Left ventricle myocardium superior (tissue), 1 donor: ENCODE data around the gene FABP6. TPM values are rescaled to one million over a fixed set of nuclear protein-coding genes. Genes with fewer than 3 reads are reported as not detected.
A peak's percentile ranks its signal among the peaks of the same experiment; 100 is the strongest.
"Not testable (repeated sequence)": the region's sequence is repeated elsewhere in the genome, so short reads cannot be mapped to it uniquely, and the experiment has no call there.

ENCODE experiments used
- ATAC-seq: fragments of 200-7000 bp; cut with Tn5 transposase; one replicate; pipeline ENCODE4 v1.9.1; 2020; ENCODE audit warnings: mild to moderate bottlenecking, moderate library complexity
- DNase-seq: peaks from one replicate; pipeline ENCODE4 v3.0.0-alpha.2; 2020
- intact Hi-C: fragments of 100-400 bp; cut with micrococcal nuclease; formaldehyde crosslinking; loops from one replicate; pipeline ENCODE4 v1.11.0; 2022
- long read RNA-seq: library from polyadenylated mRNA; unstranded; transcript quantifications from one replicate; pipeline ENCODE4 v2.0.0, GENCODE V29; 2021
- total RNA-seq: library from RNA; stranded (reverse); fragmentation: NEBNext Ultra II Directional; extraction: Animal tissue kit (Norgen Biotek cat#: 25700); gene quantifications from one replicate; pipeline ENCODE4 v1.2.1, GENCODE V29; 2021
- donor health status: DM: no; HTN: yes; CAD: no; lungs with severe emphysema.

The FABP6 gene, protein sequence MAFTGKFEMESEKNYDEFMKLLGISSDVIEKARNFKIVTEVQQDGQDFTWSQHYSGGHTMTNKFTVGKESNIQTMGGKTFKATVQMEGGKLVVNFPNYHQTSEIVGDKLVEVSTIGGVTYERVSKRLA
- total RNA-seq: 3.3 TPM
- long read RNA-seq, partial matches to known transcripts: 2 of 3 reads
- long read RNA-seq, other reads (novel, unspliced or antisense): 1 of 3 reads

DNA sequence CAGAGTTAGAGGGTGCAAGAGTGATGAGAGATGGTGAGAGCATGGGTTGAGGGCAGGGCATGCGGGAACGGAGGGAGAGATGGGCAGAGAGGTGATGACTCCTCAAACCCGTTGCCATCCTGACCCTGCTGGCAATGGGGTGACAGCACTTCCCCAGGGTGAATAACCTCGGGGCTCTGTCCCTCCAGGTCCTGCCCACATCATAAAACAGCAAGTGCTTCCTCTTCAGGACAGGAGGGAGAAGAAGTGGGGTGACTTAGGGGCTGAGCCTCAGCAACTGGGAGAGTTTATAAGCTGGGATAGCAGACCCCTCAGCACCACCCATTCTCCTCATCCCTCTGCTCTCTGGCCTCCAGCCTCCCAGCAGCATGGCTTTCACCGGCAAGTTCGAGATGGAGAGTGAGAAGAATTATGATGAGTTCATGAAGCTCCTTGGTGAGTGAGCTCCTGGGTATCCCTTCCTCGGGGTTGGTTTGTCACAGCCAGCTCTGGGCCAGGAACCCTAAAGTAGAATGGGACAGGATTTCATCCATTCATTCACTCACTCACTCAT lies at the start of gene FABP6:
FABP6 (plus strand) TSS at position 317 of the 553 bp plus-strand sequence; CDS start at position 369, 52 bp downstream.
- ATAC-seq (no peak), DNase-seq (no peak)
- intact Hi-C loops: no loop called here

DNA sequence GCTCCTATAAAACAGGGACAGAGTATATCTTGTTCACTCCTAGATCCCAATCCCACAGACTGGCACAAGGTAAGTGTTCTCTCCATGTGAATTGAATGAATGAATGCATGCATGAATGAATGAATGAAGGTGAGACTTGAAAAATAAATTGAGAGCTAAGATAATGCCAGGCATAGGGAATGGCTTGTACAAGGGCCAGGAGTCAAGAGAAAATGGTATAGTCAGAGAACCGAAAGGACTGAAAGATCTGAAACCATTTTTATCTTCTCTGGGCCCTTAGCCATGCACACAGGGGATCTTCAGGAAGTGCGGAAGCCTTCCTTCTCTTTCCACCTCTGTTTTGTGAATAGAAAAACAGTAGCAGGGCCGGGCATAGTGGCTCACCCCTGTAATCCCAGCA lies 48.4 kb upstream of the FABP6 start:
- intact Hi-C loops: no loop called here
- DNase-seq: no peak
- ATAC-seq: no peak

DNA sequence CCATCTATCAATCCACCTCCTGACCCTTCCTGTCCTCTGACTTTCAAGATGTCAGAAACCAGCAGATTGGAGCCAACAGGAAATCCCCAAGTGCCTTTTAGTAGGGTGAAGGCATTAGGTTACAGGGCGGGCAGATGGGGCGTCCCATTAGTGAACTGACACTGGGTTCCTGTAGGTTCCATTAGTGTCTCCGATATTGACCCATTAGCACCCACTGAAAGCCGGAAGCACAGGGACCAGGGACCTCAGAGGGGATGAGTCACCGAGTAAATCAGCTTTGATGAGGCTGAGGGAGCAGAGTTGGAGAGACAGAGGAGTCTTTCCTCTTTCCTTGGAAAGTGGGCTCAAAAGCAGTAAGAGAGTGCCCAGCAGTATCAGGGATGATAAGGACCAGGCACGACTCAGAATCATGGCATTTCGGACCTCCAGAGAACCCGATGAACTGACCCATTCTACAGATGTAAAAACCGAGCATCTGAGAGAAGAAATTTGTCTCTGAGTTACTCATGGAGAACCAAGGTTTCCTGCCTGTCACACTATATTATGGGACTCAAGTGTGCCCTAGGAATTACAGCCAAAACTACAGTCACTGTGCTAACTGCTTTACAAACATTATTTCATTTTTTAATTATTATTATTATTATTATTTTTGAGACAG lies 47.2 kb upstream of the FABP6 start:
- intact Hi-C loops: no loop called here
- no peak for DNase-seq
- ATAC-seq: no peak

DNA sequence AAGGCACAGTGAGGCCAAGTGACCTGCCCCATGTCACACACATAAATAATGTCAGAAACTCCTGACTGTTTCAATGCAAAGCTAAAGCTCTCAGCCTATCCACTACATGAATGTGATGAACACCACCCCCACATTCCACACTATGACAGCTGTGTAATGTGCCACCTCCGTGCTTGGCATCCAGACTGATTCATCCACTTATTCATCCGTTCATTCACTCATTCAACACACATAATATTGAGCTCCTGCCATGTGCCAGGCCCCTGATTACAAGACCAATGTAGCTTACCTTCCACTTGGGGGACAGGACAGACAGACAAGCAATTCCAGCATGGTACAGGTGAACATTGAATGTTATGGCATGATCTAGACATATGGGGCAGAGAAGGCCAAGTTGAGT lies 46.2 kb upstream of the FABP6 start:
- ATAC-seq (no peak), DNase-seq (no peak)
- intact Hi-C loops: no loop called here

DNA sequence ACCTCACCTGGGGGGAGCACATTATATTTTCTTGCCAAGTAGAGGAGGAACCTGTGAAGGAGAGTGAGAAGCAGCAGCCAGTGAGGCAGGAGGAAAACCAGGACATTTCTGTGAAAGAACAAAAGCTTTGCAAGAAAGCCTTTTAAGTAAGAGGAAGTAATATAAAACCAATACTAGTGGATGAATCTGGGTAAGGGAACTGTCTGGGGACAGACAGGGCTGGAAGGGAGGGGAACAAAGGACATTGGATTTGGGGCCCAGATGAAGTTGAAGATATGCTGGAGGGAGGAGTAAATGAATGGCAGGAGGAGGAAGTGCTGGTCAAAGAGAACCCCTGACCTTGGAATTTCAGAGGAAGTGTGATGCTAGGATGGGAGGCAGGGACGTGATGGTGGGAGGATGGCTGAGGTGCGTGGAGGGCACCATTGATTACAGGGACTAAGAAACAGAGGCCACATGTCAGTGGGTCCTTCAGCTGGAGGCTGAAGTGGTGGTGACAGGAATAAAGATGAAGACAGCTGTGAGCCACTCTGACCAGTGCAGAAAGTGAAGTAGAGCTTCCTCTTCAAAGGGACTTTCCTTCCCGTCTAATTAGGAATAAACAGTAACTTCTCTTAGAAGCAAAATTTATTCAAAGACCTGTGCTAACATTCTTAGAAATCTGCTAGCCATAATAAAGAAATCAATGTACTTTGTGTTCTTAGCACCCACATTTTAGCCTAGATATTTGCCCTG lies 43.5 kb upstream of the FABP6 start:
- no peak for ATAC-seq
- intact Hi-C loops: no loop called here
- no peak for DNase-seq

DNA sequence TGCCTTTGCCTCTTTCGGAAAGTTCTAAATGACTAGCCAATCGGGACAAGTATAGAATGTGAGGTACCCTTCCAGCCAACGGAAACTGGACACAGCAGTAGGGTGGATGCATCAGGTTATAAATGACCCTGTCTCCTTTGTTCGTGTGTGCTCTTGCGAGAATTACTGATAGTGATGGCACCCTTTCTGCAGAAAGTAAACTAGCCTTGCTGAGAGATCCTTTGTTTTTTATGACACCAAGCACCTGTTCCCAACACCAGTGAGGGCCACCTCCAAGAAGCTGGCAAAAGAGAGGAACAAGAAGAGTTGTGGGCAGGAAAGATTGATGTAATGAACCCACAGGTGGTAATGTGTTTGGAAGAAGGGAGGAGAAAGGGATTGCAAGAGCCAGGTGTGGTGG lies 42.8 kb upstream of the FABP6 start:
- intact Hi-C loops: no loop called here

DNA sequence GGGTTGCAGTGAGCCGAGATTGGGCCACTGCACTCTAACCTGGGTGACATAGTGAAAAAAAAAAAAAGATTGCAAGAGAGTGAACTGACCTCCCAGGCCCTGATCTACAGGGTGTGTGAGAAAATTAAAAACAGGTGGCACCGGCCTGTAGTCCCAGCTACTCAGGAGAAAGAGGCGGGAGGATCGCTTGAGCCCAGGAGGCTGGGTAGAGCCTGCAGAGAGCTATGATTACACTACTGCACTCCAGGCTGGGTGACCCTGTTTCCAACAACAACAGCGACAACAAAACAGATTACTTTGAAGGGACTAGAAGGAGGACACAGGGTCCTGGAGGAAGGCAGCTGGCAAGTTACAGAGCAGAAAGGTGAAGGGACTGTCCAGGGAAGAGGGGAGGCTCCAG lies 42.2 kb upstream of the FABP6 start:
- no peak for DNase-seq
- intact Hi-C loops: no loop called here
- ATAC-seq: no peak

More for the DNA sequence above, 42.8 kb upstream of the FABP6 start:
- ATAC-seq (no peak), DNase-seq (no peak)

DNA sequence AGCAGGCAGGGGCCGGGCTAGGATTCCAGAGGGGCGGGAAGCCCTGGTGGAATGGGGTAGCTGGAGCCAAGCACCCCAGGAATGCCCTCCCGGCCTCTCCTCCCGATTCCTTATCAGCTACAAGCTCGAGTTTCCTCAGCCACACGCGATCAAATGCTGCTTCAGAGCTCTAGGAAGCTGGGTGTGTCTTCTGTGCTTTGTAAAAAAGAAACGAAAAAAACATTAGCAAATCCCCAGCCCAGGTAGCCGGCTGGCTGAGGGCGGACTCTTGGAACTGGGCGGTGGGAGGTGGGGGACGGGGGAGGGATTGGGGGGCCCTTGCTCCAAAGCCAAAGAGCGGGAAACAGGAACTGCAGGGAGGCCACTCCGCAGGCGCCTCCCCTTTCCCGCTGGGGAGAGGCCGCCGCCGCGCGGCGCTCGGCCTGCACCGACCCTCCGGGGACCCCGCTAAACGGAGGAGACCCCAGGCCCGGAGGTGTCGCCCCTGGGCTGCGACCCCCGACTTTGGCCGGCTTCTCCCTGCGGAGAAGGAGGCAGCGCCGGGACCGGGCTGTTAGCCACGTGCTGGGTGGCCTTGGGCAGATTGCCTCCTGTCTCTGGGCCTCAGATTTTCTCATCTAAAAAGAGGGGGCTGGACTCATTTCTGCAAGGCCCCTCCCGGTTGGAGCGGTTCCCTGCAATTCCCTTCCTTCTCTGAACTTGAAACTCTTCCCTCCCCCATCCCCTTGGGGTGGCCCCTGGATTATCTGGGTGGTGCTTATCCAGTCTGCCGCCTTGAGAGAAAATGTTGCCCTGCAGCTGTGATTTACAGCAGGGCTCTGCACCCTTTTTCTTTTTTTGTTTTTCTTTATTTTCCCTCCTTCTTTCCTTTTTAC lies 40.9 kb upstream of the FABP6 start:
- DNase-seq: peak; percentile 76
- intact Hi-C loops: no loop called here

DNA sequence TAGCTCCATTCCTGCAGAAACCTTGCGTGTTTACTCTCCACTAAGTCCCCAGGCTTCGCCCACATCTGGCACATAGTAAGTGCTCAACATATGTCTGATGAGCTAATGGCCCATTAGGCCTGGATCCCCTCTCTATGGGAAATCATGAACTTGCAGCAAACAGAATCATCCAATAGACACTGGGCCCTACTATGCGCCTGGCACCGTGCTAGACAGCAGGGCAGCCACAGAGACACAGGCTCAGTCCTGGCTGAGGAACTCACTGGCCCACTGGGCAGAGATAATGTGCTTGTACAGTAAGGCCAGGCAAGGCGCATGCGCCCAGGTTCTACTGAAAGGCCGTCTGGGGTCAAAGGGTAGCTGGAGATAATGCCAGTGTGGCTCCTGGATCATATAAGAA lies 36.9 kb upstream of the FABP6 start:
- intact Hi-C loops: no loop called here
- DNase-seq: peak; percentile 29

More for the DNA sequence above, 40.9 kb upstream of the FABP6 start:
- peak; percentile 90 for ATAC-seq

DNA sequence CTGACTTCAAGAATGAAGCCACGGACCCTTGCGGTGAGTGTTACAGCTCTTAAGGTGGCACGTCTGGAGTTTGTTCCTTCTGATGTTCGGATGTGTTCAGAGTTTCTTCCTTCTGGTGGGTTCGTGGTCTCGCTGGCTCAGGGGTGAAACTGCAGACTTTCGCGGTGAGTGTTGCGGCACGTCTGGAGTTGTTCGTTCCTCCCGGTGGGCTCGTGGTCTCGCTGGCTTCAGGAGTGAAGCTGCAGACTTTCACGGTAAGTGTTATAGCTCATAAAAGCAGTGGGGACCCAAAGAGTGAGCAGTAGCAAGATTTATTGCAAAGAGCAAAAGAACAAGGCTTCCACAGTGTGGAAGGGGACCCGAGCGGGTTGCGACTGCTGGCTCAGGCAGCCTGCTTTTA lies 36.2 kb upstream of the FABP6 start:
- DNase-seq, intact Hi-C loops, ATAC-seq: not testable (repeated sequence)

More for the DNA sequence above, 36.9 kb upstream of the FABP6 start:
- no peak for ATAC-seq

DNA sequence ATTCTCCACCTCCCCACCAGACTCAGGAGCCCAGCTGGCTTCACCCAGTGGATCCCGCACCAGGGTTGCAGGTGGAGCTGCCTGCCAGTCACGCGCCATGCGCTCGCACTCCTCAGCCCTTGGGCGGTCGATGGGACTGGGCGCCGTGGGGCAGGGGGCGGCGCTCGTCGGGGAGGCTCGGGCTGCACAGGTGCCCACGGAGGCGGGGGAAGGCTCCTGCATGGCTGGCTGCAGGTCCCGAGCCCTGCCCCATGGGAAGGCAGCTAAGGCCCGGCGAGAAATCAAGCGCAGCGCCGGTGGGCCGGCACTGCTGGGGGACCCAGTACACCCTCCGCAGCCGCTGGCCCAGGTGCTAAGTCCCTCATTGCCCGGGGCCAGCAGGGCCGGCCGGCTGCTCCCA lies 35.5 kb upstream of the FABP6 start:
- ATAC-seq, intact Hi-C loops, DNase-seq: not testable (repeated sequence)

DNA sequence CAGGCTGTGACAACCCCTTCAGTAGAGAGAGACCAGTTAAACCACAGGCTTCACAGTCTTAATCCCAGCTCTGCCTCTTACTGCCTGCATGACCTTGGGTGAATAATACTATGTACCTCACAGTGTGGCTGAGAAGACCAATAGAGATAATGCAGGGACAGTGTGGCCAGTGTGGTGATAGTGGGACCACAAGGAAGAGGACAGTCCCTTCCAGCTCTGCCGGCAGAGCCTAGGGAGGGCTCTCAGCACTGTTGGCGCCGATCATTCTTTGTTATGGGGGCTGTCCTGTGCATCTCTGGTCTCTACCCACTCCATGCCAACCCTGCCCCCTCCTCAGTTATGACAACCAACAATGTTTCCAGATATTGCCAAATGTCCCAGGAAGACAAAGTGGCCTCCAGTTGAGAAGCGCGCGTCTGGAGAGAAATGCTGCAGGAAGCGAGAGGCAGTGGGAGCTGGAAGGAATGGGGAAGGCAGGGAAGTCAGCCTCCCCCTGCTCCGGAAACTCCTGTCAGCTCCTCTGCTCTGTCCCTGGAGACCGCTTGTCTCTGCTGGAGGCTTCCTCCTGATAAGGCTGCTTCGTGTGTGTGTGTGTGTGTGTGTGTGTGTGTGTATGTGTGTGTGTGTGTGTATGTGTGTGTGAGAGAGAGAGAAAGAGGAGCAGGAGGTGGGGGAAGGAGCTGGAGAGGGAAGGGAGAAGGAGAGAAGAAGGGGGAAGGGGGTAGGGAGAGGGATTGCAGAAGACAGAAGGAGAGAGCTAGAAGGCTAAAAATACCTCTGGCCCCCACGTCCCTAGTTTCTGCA lies 31.8 kb upstream of the FABP6 start:
- DNase-seq (peak; percentile 47), ATAC-seq (peak; percentile 60)
- intact Hi-C loops: loop anchor here (5.0 kb wide), 1 partner anchor 150 kb away; no protein-coding TSS in a partner anchor

DNA sequence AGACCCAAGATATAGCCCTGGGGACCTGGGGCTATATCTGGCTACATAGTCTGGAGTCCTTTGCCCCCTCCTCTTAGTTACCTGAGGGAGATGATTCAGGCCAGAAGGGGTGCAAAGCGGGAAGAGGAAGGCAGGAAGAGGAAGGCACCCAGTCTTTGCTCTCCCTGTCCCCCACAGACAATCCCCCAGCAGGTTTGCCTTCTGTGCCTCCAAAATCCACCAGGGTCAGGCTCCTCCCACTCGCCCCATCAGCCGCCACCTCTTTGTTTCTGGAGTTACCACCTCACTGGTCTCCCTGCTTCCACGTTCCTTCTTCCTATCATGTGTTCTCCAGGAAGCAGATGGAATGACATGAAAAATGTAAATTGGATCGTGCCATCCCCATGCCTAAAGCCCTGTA lies 31.2 kb upstream of the FABP6 start:
- intact Hi-C loops: loop anchor here (5.0 kb wide), 1 partner anchor 149 kb away; no protein-coding TSS in a partner anchor
- no peak for ATAC-seq
- DNase-seq: no peak

DNA sequence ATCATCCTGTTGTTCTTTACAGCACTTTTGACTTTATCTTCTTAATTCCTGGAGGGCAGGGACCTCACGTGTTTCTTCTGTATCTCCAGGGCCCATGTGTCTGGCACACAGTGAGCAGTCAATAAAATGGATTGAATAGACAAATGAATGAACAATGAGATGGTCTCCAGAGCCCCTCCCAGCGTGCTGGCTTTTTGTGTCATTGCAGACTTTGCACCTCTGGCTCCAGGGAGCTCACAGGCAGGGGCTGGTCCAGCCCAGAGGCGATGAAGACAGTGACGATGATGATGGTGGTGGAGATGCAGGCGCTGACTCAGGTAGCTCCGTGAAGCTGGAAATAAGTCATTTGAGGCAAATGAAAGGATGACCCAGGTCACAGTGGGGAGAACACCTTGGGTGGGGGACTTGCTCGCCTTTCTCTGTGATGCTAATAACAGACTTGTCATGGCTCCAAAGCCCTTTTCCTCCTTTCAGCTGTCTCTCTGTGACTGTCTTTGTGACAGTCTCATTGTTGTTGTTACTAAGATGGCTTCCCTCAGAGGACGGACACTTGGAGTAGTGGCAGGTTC lies 30.4 kb upstream of the FABP6 start:
- ATAC-seq: no peak

DNA sequence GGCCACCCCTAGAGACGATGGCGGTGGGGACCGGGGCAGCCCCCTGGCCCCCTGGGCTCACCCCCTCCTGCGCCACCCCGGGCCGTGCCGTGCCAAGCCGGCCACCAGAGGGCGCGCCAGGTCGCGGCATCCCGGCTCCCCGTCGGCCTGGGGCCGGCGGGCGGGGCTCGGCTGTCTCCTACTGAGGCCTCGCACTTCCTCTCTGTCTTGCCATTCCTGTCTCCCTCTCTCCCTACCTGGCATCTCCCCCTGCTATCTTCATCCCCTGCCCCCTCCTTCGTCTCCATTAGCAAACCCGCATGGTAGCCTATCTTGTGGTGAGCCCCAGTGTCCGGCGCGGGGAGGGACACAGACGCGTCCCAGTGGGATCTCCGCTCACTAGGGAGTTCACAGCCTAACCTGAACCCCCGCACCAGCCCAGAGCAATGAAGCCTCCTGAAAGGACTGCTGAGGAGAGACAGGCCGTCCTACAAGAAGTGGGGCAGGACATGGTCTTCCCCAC lies 29.8 kb upstream of the FABP6 start:
- ATAC-seq (peak; percentile 98), DNase-seq (peak; percentile 90)
- intact Hi-C loops: loop anchor here (5.0 kb wide), 1 partner anchor 148 kb away; no protein-coding TSS in a partner anchor

More for the DNA sequence above, 30.4 kb upstream of the FABP6 start:
- intact Hi-C loops: loop anchor here (5.0 kb wide), 1 partner anchor 148 kb away; no protein-coding TSS in a partner anchor
- no peak for DNase-seq

DNA sequence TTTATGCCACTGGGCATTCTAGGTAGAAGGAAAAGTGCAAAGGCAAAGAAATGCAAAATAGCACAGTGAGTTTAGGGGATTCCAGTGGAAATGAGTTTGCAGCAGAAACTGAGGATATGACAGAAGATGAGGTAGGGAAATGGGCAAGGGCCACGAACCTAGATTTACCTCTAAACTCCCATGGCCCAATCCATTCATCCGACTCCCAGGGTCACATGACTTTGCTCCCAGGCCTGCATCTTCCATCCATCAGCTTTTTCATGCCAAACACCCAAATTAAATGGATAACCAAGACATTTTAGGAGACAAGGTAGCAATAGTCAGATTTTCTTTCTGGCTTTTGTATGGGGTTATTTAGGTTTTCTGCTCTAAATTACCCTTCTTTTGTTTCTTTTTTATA lies 22.2 kb upstream of the FABP6 start:
- intact Hi-C loops: no loop called here
- DNase-seq (no peak), ATAC-seq (no peak)

DNA sequence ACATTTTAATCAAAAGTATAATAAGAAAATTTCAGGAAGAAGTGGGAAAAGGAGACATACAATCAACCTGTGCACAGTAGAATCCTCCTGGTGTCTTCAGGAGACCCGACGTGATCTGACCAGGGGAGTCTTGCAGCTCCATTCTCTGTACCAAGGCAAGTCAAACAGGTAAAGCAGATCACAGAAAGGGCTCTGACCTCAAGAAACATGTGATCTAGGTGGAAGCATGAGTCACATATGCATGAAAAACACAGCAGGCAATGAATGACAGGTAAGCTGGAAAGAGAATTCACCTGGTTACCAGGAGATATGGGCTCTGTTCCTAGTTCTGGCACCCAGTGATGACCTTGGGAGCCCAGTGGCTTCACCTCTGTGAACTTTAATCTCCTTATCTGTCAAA lies 19.4 kb upstream of the FABP6 start:
- ATAC-seq: no peak
- DNase-seq: no peak
- intact Hi-C loops: no loop called here

DNA sequence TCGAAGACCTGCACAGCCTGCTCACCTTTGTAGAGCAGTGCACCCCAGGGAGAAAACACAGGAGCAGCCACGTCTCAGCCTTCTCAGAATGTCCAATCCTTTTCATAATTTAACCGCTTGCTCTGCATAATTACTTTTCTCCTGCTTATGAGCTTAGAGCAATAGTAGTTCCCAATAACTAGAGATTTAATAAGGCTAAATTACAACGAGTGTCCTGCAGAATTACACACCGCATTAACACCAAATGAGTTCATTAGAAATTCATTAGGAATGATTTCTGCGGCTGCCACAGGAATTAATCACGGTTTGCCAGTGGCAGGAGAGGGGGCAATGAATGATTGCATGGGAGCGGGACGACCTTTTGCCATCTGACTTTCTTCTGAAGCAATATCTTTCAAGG lies 18.7 kb upstream of the FABP6 start:
- no peak for DNase-seq
- intact Hi-C loops: no loop called here
- ATAC-seq: no peak
